ENCODE data around the gene PGLYRP2.

PGLYRP2 gene

GRCh38 chr19:15439078-15439799 lies 40.1 kb downstream of the PGLYRP2 start:
- DNase-seq (ENCODE audit: low spot score), result no peak

- no peak for DNase-seq (ENCODE audit: low spot score)
These were observed 40.7 kb downstream of the PGLYRP2 start for GRCh38 chr19:15438577-15438976.

DNA sequence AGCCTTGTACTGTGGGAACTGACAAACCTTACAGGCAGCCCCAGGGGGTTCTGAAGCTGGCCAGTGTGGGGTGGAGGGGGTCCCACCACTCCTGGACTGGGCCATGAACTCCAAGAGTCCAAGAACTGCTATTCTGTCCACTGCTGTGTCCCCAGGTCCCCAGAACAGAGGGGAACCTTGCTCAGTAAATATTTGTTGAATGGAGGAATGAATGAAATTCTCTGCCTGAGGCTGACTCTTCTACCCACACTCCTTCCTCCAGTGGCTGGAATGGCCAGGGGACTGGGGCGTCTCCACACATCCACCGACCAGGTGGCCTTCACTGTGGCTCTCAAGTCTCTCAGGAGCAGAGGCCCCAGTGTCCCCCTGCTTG lies 41.2 kb downstream of the PGLYRP2 start:
- DNase-seq (ENCODE audit: low spot score), result no peak

GRCh38 chr19:15437355-15438123 lies 41.8 kb downstream of the PGLYRP2 start:
- DNase-seq (ENCODE audit: low spot score), result no peak

DNA sequence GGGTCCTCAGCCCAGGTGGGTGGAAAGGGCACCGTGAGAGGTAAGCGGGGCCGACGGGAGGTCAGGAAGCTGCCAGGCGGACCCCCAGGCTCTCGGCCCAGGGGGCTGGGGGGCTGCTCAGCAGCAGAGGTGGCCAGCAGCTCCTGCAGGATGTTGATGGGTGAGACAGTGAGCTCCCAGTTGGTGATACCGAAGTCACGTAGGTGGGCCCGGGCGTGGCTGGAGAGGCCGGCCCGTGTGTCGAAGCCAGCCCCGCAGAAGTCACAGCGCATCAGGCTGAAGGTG lies 42.5 kb downstream of the PGLYRP2 start:
- no peak for DNase-seq (ENCODE audit: low spot score)

GRCh38 chr19:15436012-15436825 lies 43.1 kb downstream of the PGLYRP2 start:
- DNase-seq (ENCODE audit: low spot score), result no peak

DNA sequence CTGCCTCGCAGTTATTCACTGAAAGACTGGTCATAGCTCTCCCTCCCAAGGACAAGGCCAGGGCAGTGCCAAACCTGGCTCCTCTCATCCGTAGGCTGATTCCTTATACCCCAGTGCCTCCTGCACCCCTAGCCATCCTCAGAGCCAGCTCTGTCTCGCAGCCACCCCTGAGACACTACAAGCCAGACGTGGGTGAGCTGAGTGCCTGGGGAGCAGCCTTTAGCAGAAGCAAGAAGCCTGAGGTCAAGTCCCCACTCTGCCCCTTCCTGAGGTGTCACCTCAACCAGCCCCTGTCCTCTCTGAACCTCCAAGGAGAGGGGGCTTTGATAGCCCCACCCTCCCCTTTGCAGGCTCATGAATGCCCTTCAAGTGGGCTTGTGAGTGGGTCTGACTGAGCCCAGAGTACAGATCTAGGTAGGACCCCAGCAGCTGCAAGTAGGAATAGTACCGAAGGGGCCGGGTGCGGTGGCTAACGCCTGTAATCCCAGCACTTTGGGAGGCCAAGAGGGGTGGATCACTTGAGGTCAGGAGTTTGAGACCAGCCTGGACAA lies 45.7 kb downstream of the PGLYRP2 start:
- no peak for DNase-seq (ENCODE audit: low spot score)

DNA sequence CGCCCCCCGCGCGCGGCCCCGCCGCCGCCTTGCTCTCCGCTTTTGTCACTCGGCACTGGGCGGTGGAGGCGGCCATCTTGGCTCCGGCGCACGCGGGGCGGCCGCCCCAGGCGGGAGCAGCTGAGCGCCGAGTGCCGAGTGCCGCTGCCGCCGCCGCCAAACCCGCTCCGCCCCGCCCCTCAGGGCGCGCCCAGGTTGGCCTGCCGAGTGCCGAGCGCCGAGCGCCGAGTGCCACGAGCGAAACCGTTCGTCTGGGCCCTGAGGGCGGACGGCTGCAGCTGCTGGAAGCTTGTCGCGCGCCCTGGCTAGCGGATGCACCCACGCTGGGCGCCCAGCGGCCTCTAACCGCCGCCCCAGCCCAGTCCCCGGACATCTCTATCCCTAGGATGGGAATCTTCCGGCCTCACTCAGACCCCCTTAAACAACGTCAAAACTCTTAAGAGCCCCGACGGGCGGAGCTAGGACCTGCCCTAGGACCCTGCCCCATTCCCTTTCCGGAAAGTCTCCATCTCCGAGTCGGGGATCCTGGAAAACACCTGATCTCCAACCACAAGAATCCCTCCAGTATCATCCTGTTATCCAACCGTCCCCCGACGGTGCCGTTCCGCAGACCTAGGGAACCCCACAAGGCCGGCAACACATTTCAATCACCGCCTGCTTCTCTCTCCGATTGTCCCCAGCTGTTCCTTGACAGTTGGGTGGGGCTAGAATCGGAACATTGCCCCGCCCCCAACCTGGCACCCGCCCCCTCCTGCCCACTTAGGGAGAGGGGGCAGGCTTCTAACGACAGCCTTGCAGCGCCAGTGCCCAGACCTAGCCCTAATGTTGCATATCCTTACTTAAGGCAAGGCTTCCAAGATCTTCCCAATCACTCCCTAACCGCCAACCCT lies 46.4 kb downstream of the PGLYRP2 start:
- peak; percentile 98 for DNase-seq (ENCODE audit: low spot score)

DNA sequence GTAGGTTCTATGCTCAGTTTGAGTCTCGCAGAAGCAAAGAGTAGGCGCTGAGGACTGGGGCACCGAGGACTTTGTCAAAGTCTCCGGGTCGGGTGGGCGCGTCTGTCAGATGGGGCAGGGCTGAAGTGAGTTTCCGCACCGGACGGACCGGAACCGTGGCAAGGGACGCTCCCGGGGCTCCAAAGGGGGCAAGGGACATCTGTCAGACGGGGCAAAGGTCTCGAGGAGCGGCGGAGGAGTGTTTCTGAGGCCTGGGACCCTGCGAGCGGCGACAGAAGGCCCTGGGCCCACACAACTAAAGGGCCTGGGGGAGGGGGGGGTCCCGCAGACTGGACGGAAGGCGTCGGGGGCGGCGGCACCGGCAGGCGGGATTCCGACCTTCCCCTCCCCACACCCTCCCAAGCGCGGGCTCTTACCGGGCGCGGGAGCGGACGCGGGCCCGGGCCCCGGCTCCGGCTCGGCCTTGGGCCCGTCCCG lies 47.2 kb downstream of the PGLYRP2 start:
- DNase-seq (ENCODE audit: low spot score), result peak; percentile 43

GRCh38 chr19:15431396-15432017 lies 47.8 kb downstream of the PGLYRP2 start:
- no peak for DNase-seq (ENCODE audit: low spot score)

- DNase-seq (ENCODE audit: low spot score), result no peak
These were observed 48.7 kb downstream of the PGLYRP2 start for GRCh38 chr19:15430526-15431120.

- no peak for DNase-seq (ENCODE audit: low spot score)
These were observed 49.4 kb downstream of the PGLYRP2 start for GRCh38 chr19:15429825-15430467.

- no peak for DNase-seq (ENCODE audit: low spot score)
These were observed 50.1 kb downstream of the PGLYRP2 start for GRCh38 chr19:15428956-15429824.

DNA sequence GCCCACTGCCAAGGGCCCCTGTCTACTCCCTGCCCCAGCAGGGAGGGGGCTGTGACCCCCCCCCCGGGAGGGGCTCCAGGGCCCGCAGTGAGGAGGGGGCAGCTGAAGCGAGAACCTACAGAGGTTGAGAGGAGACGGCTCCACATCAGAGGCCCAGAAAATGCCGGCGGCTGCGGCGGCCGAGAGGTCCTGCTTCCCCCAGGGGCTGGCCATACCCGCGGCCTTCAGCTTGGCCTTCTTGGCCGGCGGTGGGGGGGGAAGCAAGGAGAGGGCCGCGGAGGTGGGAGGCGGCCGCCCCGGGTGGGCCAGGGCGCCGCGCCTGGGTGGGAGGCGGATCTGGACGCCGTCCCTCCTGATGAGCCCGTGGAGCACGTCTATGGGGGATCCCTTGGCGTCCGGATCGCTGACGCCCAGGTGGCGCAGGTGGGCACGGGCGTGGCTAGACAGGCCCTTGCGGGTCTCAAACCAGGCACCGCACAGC lies 51.3 kb downstream of the PGLYRP2 start:
- DNase-seq (ENCODE audit: low spot score), result no peak

DNA sequence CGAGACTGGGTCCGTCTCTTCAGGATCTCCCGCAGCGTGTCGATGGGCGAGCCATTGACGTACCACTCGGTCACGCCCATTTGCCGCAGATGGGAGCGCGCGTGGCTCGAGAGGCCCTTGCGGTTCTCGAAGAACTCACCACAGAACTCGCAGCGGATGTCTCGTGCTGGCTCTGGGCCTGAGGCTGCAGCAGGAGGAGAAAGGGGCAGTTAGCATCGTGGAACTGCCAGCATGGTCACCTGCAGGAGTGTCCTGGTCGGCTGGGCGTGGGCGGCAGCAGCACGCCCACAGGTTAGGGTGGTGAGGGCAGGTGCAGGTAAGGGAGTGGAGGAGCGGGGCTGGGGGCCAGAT lies 52.0 kb downstream of the PGLYRP2 start:
- no peak for DNase-seq (ENCODE audit: low spot score)

- DNase-seq (ENCODE audit: low spot score), result no peak
These were observed 52.6 kb downstream of the PGLYRP2 start for GRCh38 chr19:15426485-15427349.

GRCh38 chr19:15425321-15425950 lies 53.9 kb downstream of the PGLYRP2 start:
- no peak for DNase-seq (ENCODE audit: low spot score)

All from germinal center (tissue), 1 donor.